ENCODE results near the gene NRN1L.
"Not testable (repeated sequence)": the region's sequence is repeated elsewhere in the genome, so short reads cannot be mapped to it uniquely, and the experiment has no call there.

NRN1L gene

GRCh38 chr16:67861877-67862276 is 22.8 kb upstream of the NRN1L start:
- DNase-seq, result no peak

- DNase-seq, result no peak
Observed at GRCh38 chr16:67862623-67863583, 21.8 kb upstream of the NRN1L start.

- DNase-seq, result not testable (repeated sequence)
Observed at GRCh38 chr16:67864044-67864443, 20.6 kb upstream of the NRN1L start.

DNA sequence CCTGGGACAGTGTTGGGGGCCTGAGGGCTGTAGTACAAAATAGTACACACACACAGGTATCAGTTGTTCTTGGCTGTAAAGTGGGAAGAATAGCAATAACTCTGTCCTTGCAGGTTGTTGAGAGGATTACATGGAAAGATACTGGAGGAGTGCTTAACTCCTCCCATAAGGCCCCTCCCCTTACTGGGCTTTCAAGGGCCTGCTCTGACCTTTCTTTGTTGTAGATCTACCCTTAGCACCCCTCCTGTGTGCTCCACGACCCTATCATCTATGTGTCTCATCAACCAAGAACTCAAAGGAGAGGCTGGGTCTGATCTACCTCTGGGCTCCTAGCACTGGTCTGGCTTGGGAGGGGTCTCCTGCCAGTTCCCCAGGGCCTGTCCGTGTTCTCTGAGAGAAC is 20.1 kb upstream of the NRN1L start:
- DNase-seq, result no peak

- DNase-seq, result no peak
Observed at GRCh38 chr16:67865318-67865717, 19.4 kb upstream of the NRN1L start.

GRCh38 chr16:67868290-67868689 is 16.4 kb upstream of the NRN1L start:
- no peak for DNase-seq

- DNase-seq, result no peak
Observed at GRCh38 chr16:67869653-67870052, 15.0 kb upstream of the NRN1L start.

GRCh38 chr16:67871256-67871655 is 13.4 kb upstream of the NRN1L start:
- no peak for DNase-seq

GRCh38 chr16:67872131-67872630 is 12.5 kb upstream of the NRN1L start:
- DNase-seq, result no peak

GRCh38 chr16:67872631-67873434 is 11.9 kb upstream of the NRN1L start, which contains the start of gene EDC4:
TSS of gene EDC4 (plus strand) at chr16:67873052. CDS start at chr16:67873262, 210 bp downstream.
- peak; percentile 91 to 93 for DNase-seq

GRCh38 chr16:67873435-67874370 is 11.0 kb upstream of the NRN1L start:
- peak; percentile 16 to 23 for DNase-seq

- DNase-seq, result no peak
Observed at GRCh38 chr16:67874372-67874771, 10.3 kb upstream of the NRN1L start.

- no peak for DNase-seq
Observed at GRCh38 chr16:67877064-67877463, 7.6 kb upstream of the NRN1L start.

- no peak for DNase-seq
Observed at GRCh38 chr16:67878232-67878631, 6.5 kb upstream of the NRN1L start.

DNA sequence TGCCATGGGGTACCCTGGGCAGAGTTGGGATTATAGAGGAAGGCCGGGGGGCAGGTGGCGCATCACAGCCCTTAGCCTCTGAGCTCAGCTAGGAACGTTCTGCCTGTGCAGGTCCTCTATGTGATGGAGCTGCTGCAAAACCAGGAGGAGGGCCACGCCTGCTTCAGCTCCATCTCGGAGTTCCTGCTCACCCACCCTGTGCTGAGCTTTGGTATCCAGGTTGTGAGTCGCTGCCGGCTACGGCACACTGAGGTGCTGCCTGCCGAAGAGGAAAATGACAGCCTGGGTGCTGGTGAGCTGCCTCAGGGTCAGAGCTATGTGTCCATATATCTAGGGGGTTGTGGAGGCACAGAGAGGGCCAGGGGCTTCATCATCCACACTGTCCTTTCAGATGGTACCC is 5.8 kb upstream of the NRN1L start:
- no peak for DNase-seq

DNA sequence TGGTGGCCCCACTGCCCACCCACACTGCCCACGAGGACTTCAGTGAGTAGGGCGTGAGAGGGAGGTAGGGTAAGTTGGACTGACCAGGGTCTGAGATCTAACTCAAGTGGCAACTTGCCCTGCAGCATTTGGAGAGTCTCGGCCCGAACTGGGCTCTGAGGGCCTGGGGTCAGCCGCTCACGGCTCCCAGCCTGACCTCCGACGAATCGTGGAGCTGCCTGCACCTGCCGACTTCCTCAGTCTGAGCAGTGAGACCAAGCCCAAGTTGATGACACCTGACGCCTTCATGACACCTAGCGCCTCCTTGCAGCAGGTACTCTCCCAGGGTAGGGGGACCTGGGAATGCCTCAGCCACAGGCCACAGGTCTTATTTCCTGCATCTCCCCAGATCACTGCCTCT is 5.2 kb upstream of the NRN1L start:
- DNase-seq, result no peak

DNA sequence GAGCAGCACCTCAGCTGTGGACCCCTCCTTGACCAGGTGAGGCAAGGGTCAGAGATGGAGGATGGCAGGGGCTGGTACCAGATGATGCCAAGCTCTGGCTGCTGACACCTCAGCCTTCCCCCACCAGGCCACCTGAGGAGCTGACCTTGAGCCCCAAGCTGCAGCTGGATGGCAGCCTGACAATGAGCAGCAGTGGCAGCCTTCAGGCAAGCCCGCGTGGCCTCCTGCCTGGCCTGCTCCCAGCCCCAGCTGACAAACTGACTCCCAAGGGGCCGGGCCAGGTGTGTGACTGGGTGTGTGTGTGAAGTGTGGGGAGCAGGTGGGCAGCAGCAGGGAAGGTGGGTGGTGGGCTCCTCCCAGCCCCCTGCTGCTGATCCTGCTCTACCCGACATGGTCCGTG is 4.7 kb upstream of the NRN1L start:
- DNase-seq, result no peak

DNA sequence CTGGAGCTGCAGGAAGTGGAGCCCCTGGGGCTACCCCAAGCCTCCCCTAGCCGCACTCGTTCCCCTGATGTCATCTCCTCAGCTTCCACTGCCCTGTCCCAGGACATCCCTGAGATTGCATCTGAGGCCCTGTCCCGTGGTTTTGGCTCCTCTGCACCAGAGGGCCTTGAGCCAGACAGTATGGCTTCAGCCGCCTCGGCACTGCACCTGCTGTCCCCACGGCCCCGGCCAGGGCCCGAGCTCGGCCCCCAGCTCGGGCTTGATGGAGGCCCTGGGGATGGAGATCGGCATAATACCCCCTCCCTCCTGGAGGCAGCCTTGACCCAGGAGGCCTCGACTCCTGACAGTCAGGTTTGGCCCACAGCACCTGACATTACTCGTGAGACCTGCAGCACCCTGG is 4.1 kb upstream of the NRN1L start:
- no peak for DNase-seq

DNA sequence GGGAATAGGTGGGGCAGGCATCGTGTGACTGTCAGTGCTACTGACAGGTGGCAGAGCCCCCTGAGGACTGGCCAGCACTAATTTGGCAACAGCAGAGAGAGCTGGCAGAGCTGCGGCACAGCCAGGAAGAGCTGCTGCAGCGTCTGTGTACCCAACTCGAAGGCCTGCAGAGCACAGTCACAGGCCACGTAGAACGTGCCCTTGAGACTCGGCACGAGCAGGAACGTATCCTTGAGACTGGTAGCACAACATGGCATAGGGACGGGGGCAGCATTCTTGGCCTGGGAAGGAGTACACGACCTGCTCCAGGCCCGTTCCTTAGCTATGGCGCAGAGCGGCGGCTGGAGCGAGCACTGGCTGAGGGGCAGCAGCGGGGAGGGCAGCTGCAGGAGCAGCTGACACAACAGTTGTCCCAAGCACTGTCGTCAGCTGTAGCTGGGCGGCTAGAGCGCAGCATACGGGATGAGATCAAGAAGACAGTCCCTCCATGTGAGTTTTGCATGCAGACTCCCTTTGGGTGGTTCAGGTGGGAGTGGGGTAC is 3.0 kb upstream of the NRN1L start:
- DNase-seq, result no peak

DNA sequence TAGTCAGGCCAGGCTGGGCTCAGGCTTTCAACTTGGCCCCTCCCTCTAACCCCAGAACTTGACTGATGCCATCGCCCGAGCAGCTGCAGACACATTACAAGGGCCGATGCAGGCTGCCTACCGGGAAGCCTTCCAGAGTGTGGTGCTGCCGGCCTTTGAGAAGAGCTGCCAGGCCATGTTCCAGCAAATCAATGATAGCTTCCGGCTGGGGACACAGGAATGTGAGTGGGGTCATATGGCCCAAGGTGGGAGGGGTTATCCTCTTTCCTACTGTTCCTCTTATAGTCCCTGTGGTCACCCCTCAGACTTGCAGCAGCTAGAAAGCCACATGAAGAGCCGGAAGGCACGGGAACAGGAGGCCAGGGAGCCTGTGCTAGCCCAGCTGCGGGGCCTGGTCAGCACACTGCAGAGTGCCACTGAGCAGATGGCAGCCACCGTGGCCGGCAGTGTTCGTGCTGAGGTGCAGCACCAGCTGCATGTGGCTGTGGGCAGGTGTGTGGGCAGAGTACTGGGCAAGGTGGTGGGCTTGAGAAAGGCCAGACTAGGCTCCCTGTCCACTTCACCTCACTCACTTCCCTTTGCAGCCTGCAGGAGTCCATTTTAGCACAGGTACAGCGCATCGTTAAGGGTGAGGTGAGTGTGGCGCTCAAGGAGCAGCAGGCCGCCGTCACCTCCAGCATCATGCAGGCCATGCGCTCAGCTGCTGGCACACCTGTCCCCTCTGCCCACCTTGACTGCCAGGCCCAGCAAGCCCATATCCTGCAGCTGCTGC is 2.1 kb upstream of the NRN1L start:
- no peak for DNase-seq

- DNase-seq, result no peak
Observed at GRCh38 chr16:67883146-67883871, 1.4 kb upstream of the NRN1L start.

All from activated CD4-positive, alpha-beta T cell treated with anti-CD3 and anti-CD28 coated beads, Interleukin-2, amount 50 U/mL, for 48 hours (primary cell).